ENCODE measurements around the gene L3MBTL4. TPM values are rescaled to one million over a fixed set of nuclear protein-coding genes. Genes with fewer than 3 reads are reported as not detected.

Gene L3MBTL4
- total RNA-seq, 6 experiments from 2014 or later = not detected

GRCh38 chr18:6341709-6342108, 73.0 kb downstream of the L3MBTL4 start:
- H3K27me3 Mint-ChIP-seq (ENCODE audit: insufficient read depth) = no peaks in the 10 kb centered on the region
- no peak overlapping the region for H3K4me3 Mint-ChIP-seq
- H3K4me1 Mint-ChIP-seq (ENCODE audit: low read depth) = no peaks in the 10 kb centered on the region
- no peak overlapping the region for H3K27ac Mint-ChIP-seq
- no peaks in the 10 kb centered on the region for H3K36me3 Mint-ChIP-seq (ENCODE audit: low read depth)
- peaks cover 43% of the 10 kb centered on the region for H3K9me3 Mint-ChIP-seq
- TF ChIP-seq CTCF (IDR thresholded peaks at IDR 0.05) = no peak
- DNase-seq = no peak

GRCh38 chr18:6341303-6341702, 73.4 kb downstream of the L3MBTL4 start:
- no peaks in the 10 kb centered on the region for H3K36me3 Mint-ChIP-seq (ENCODE audit: low read depth)
- H3K9me3 Mint-ChIP-seq = peaks cover 43% of the 10 kb centered on the region
- no peaks in the 10 kb centered on the region for H3K27me3 Mint-ChIP-seq (ENCODE audit: insufficient read depth)
- DNase-seq = no peak
- H3K4me3 Mint-ChIP-seq = no peak overlapping the region
- H3K4me1 Mint-ChIP-seq (ENCODE audit: low read depth) = no peaks in the 10 kb centered on the region
- TF ChIP-seq CTCF (IDR thresholded peaks at IDR 0.05) = no peak
- H3K27ac Mint-ChIP-seq = no peak overlapping the region

- Mint-ChIP-seq H3K4me1 (ENCODE audit: low read depth) (no peaks in the 10 kb centered on the region), H3K36me3 (ENCODE audit: low read depth) (no peaks in the 10 kb centered on the region), H3K9me3 (peaks cover 52% of the 10 kb centered on the region), H3K27ac (no peak overlapping the region), H3K27me3 (ENCODE audit: insufficient read depth) (no peaks in the 10 kb centered on the region), H3K4me3 (no peak overlapping the region)
- no peak for TF ChIP-seq CTCF (IDR thresholded peaks at IDR 0.05)
- no peak for DNase-seq
These were observed 74.6 kb downstream of the L3MBTL4 start for GRCh38 chr18:6340121-6340520.

- TF ChIP-seq CTCF (IDR thresholded peaks at IDR 0.05) = no peak
- Mint-ChIP-seq H3K4me3 (no peak overlapping the region), H3K4me1 (ENCODE audit: low read depth) (no peaks in the 10 kb centered on the region), H3K27ac (no peak overlapping the region), H3K9me3 (peaks cover 46% of the 10 kb centered on the region), H3K27me3 (ENCODE audit: insufficient read depth) (no peaks in the 10 kb centered on the region; the same call in 1 of the 2 replicates), H3K36me3 (ENCODE audit: low read depth) (no peaks in the 10 kb centered on the region)
- DNase-seq = no peak
These were observed 78.5 kb downstream of the L3MBTL4 start for GRCh38 chr18:6336239-6336638.

- TF ChIP-seq CTCF (IDR thresholded peaks at IDR 0.05) = no peak
- Mint-ChIP-seq H3K27me3 (ENCODE audit: insufficient read depth) (no peaks in the 10 kb centered on the region; the same call in 1 of the 2 replicates), H3K36me3 (ENCODE audit: low read depth) (no peaks in the 10 kb centered on the region), H3K9me3 (peaks cover 52% of the 10 kb centered on the region), H3K27ac (no peak overlapping the region), H3K4me3 (no peak overlapping the region), H3K4me1 (ENCODE audit: low read depth) (no peaks in the 10 kb centered on the region)
- DNase-seq = no peak
These were observed 80.7 kb downstream of the L3MBTL4 start for GRCh38 chr18:6333981-6334380.

- peaks cover 54% of the 10 kb centered on the region for H3K9me3 Mint-ChIP-seq
- no peaks in the 10 kb centered on the region; the same call in 1 of the 2 replicates for H3K27me3 Mint-ChIP-seq (ENCODE audit: insufficient read depth)
- H3K36me3 Mint-ChIP-seq (ENCODE audit: low read depth) = no peaks in the 10 kb centered on the region
- H3K4me3 Mint-ChIP-seq = no peak overlapping the region
- DNase-seq = no peak
- H3K27ac Mint-ChIP-seq = no peak overlapping the region
- H3K4me1 Mint-ChIP-seq (ENCODE audit: low read depth) = no peaks in the 10 kb centered on the region
- TF ChIP-seq CTCF (IDR thresholded peaks at IDR 0.05) = no peak
These were observed 82.8 kb downstream of the L3MBTL4 start for GRCh38 chr18:6331872-6332271.
